PC-3 (cell line): ENCODE measurements around the gene MX1. TPM values are rescaled to one million over a fixed set of nuclear protein-coding genes. Genes with fewer than 3 reads are reported as not detected.

Source experiments
- ATAC-seq: fragments of 200-7000 bp; cut with Tn5 transposase; 2 replicates; pipeline ENCODE4 v1.9.1; 2020; ENCODE audit warnings: mild to moderate bottlenecking, moderate library complexity
- BruUV-seq: library from RNA; stranded (reverse); fragments of 400-500 nt; replicated peaks from 2 replicates; lab custom pipeline; 2021; lab: Mats Ljungman, UMichigan
- CTCF ChIA-PET: fragments of 300-600 bp; sonication (Branson Sonifier 250); formaldehyde crosslinking; loops from one replicate; lab custom pipeline; 2022; ENCODE audit warnings: antibody characterized with exemption; lab: Charles Lee
- POLR2A ChIA-PET: fragments of 300-600 bp; sonication (Branson Sonifier 250); formaldehyde crosslinking; loops from one replicate; lab custom pipeline; 2022; ENCODE audit warnings: antibody characterized with exemption; ENCODE audit not compliant: unreplicated experiment; lab: Charles Lee
- DNase-seq: peaks from one replicate; pipeline ENCODE4 v3.0.0-alpha.2; 2015
- H2AFZ ChIP-seq: fragments of 300-600 bp; sonication (generic); 2 replicates; pipeline ENCODE4 v1.6.0; 2016; ENCODE audit warnings: antibody characterized with exemption, low read length
- H3F3A ChIP-seq: fragments of 300-600 bp; sonication (generic); one replicate; pipeline ENCODE4 v1.6.0; 2017; ENCODE audit warnings: antibody characterized with exemption, low read length, control low read depth, mild to moderate bottlenecking; ENCODE audit not compliant: unreplicated experiment
- H3K27ac ChIP-seq: fragments of 300-600 bp; sonication (generic); 2 replicates; pipeline ENCODE4 v1.5.1; 2016; ENCODE audit warnings: mild to moderate bottlenecking, low read length
- H3K27me3 ChIP-seq: fragments of 300-600 bp; sonication (generic); 2 replicates; pipeline ENCODE4 v1.6.1; 2016; ENCODE audit warnings: low read length, mixed read lengths
- H3K36me3 ChIP-seq: fragments of 300-600 bp; sonication (generic); 2 replicates; pipeline ENCODE4 v1.6.1; 2016; ENCODE audit warnings: low read depth, mixed run types, low read length, mixed read lengths
- H3K4me1 ChIP-seq: fragments of 300-600 bp; sonication (generic); 2 replicates; pipeline ENCODE4 v1.5.1; 2016; ENCODE audit warnings: low read length; ENCODE audit not compliant: insufficient read depth
- H3K4me2 ChIP-seq: fragments of 300-600 bp; sonication (generic); 2 replicates; pipeline ENCODE4 v1.6.0; 2016; ENCODE audit warnings: low read length
- H3K4me3 ChIP-seq: fragments of 300-600 bp; sonication (generic); 2 replicates; pipeline ENCODE4 v1.5.1; 2016; ENCODE audit warnings: mild to moderate bottlenecking, low read length, mixed read lengths
- H3K79me2 ChIP-seq: fragments of 300-600 bp; sonication (generic); 2 replicates; pipeline ENCODE4 v1.6.1; 2017; ENCODE audit warnings: low read length, mixed read lengths
- H3K9ac ChIP-seq: fragments of 300-600 bp; sonication (generic); 2 replicates; pipeline ENCODE4 v1.6.0; 2016; ENCODE audit warnings: mild to moderate bottlenecking, low read length
- H3K9me2 ChIP-seq: fragments of 300-600 bp; sonication (generic); replicated peaks from 2 replicates; pipeline ENCODE4 v1.6.1; 2016; ENCODE audit warnings: mixed run types, low read length, mixed read lengths
- H3K9me3 ChIP-seq: fragments of 300-600 bp; sonication (generic); 2 replicates; pipeline ENCODE4 v1.6.1; 2016; ENCODE audit warnings: low read length, mixed read lengths
- H4K20me1 ChIP-seq: fragments of 300-600 bp; sonication (generic); 2 replicates; pipeline ENCODE4 v1.6.1; 2016; ENCODE audit warnings: low read length, mixed read lengths
- CTCF ChIP-seq: fragments of 300-600 bp; sonication (generic); conservative IDR thresholded peaks from 2 replicates; pipeline ENCODE4 v1.5.1; 2017; ENCODE audit warnings: antibody characterized with exemption, low read depth, mild to moderate bottlenecking, low read length
- EZH2 ChIP-seq: fragments of 300-600 bp; sonication (generic); IDR thresholded peaks from one replicate; pipeline ENCODE4 v1.6.1; 2017; ENCODE audit warnings: antibody characterized with exemption, mild to moderate bottlenecking, low read length; ENCODE audit not compliant: unreplicated experiment
- EZH2phosphoT487 ChIP-seq: fragments of 300-600 bp; sonication (generic); IDR thresholded peaks from 2 replicates; pipeline ENCODE4 v1.6.1; 2018; ENCODE audit warnings: mild to moderate bottlenecking, antibody characterized with exemption, low read length, borderline replicate concordance
- intact Hi-C: fragments of 100-400 bp; cut with micrococcal nuclease; formaldehyde crosslinking; loops from 2 replicates; pipeline ENCODE4 v1.9.0; 2023
- total RNA-seq: library from RNA; depleted of rRNA; stranded (reverse); fragments of >200 nt; gene quantifications from 2 replicates; pipeline ENCODE4 v1.2.3, GENCODE V29; 2014

MX1 gene
- total RNA-seq, 1 experiment from 2014 or later = 12.6 TPM

- intact Hi-C loops = no loop called here
- no peaks in the 10 kb centered on the region for H4K20me1 ChIP-seq
- H3K9me3 ChIP-seq = no peaks in the 10 kb centered on the region
- no peak overlapping the region for H3K27ac ChIP-seq
- H3K4me1 ChIP-seq = no peaks in the 10 kb centered on the region
- ATAC-seq = peak; percentile 64
- H3K4me3 ChIP-seq = no peak overlapping the region
- H3K36me3 ChIP-seq = no peaks in the 10 kb centered on the region
- H2AFZ ChIP-seq = no peak overlapping the region
- H3K27me3 ChIP-seq = no peaks in the 10 kb centered on the region
- no peak overlapping the region for H3K9ac ChIP-seq
- ChIA-PET CTCF (no interaction called here), POLR2A (no interaction called here)
- H3K79me2 ChIP-seq = no peaks in the 10 kb centered on the region
- H3K4me2 ChIP-seq = no peak overlapping the region
- H3F3A ChIP-seq = no peaks in the 10 kb centered on the region
- TF ChIP-seq EZH2phosphoT487 = no peak
- no peak for TF ChIP-seq EZH2
- TF ChIP-seq CTCF = peak; percentile 46
- H3K9me2 ChIP-seq = no peaks in the 10 kb centered on the region
- no peak for DNase-seq
- no TSS peak for BruUV-seq
These were observed 47.2 kb upstream of the MX1 start for GRCh38 chr21:41378849-41379248.

GRCh38 chr21:41379901-41380300 is 46.1 kb upstream of the MX1 start:
- H2AFZ ChIP-seq = no peak overlapping the region
- ChIA-PET POLR2A (no interaction called here), CTCF (no interaction called here)
- H3K36me3 ChIP-seq = no peaks in the 10 kb centered on the region
- H3F3A ChIP-seq = no peaks in the 10 kb centered on the region
- no peak overlapping the region for H3K4me3 ChIP-seq
- H3K27me3 ChIP-seq = no peaks in the 10 kb centered on the region
- intact Hi-C loops = no loop called here
- DNase-seq (no peak), ATAC-seq (no peak)
- H3K9me2 ChIP-seq = no peaks in the 10 kb centered on the region
- H3K4me1 ChIP-seq = no peaks in the 10 kb centered on the region
- no peaks in the 10 kb centered on the region for H4K20me1 ChIP-seq
- H3K9ac ChIP-seq = no peak overlapping the region
- H3K4me2 ChIP-seq = no peak overlapping the region
- no TSS peak for BruUV-seq
- no peak for TF ChIP-seq EZH2phosphoT487
- TF ChIP-seq CTCF = no peak
- TF ChIP-seq EZH2 = no peak
- no peak overlapping the region for H3K27ac ChIP-seq
- no peaks in the 10 kb centered on the region for H3K9me3 ChIP-seq
- no peaks in the 10 kb centered on the region for H3K79me2 ChIP-seq

- H3K9me3 ChIP-seq = no peaks in the 10 kb centered on the region
- H3K4me1 ChIP-seq = no peaks in the 10 kb centered on the region
- TF ChIP-seq CTCF = no peak
- TF ChIP-seq EZH2 = no peak
- no peak for TF ChIP-seq EZH2phosphoT487
- ATAC-seq (no peak), DNase-seq (no peak)
- CTCF ChIA-PET = no interaction called here
- no peak overlapping the region for H3K4me2 ChIP-seq
- H3K27me3 ChIP-seq = no peaks in the 10 kb centered on the region
- H3K79me2 ChIP-seq = no peaks in the 10 kb centered on the region
- H3K4me3 ChIP-seq = no peak overlapping the region
- no peaks in the 10 kb centered on the region for H4K20me1 ChIP-seq
- no TSS peak for BruUV-seq
- H3K36me3 ChIP-seq = no peaks in the 10 kb centered on the region
- intact Hi-C loops = no loop called here
- POLR2A ChIA-PET = no interaction called here
- H2AFZ ChIP-seq = no peak overlapping the region
- H3K9ac ChIP-seq = no peak overlapping the region
- no peaks in the 10 kb centered on the region for H3K9me2 ChIP-seq
- no peak overlapping the region for H3K27ac ChIP-seq
- no peaks in the 10 kb centered on the region for H3F3A ChIP-seq
These were observed 44.3 kb upstream of the MX1 start for GRCh38 chr21:41381731-41382130.
